Measurements from ENCODE around the gene AGBL1. TPM values are rescaled to one million over a fixed set of nuclear protein-coding genes. Genes with fewer than 3 reads are reported as not detected.
A peak's percentile ranks its signal among the peaks of the same experiment; 100 is the strongest.

Gene AGBL1
- total and polyA plus RNA-seq, 2 experiments from 2014 or later, result 0.03 TPM; not detected in 1

DNA sequence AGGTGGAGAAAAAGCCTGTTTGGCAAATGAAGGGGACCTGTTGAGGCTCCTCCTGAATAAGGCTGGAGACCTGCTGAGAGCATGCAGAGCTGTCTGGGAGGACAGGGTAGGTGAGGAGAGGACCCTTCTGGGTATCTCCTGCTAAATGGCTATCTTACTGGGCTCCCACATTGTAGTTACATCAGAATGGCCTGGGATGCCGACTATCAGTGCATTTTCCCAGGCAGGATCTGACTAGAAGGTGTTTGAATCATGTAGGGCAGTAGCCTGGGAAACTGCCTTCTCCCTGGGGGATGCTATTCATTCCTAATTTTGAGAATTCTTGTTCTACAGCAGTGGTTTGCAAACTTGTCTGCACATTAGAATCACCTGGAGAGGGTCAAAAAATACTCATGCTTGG lies 631 bp downstream of the AGBL1 start:
- Mint-ChIP-seq H3K4me3 (no peak overlapping the region), H3K9me3 (no peaks in the 10 kb centered on the region), H3K27me3 (ENCODE audit: insufficient read depth, low read depth, poor library complexity) (peaks cover 13% of the 10 kb centered on the region)

GRCh38 chr15:86082619-86083380 lies 3.1 kb downstream of the AGBL1 start:
- no peaks in the 10 kb centered on the region; the same call in 1 of the 2 replicates for H3K4me1 ChIP-seq (ENCODE audit: insufficient read depth)
- H3K9me2 ChIP-seq (ENCODE audit: insufficient read depth), result 0 out of 2 replicates have a peak, but pooled peaks cover 13% of the 10 kb centered on the region
- H4K20me1 ChIP-seq (replicated peaks; ENCODE audit: insufficient read depth), result no peaks in the 10 kb centered on the region
- no peaks in the 10 kb centered on the region for H3K36me3 Mint-ChIP-seq (ENCODE audit: low read depth)
- H3K27ac Mint-ChIP-seq, result no peak overlapping the region
- H3K4me2 ChIP-seq, result 0 out of 2 replicates have a peak overlapping the region, but pooled peaks have one; percentile 20
- H3K79me2 ChIP-seq (replicated peaks; ENCODE audit: insufficient read depth), result no peaks in the 10 kb centered on the region
- H2AFZ ChIP-seq, result no peak overlapping the region
- H3K27me3 ChIP-seq (ENCODE audit: insufficient read depth), result no peaks in the 10 kb centered on the region
- no peak overlapping the region for H3K4me3 ChIP-seq
- H3K36me3 ChIP-seq (ENCODE audit: insufficient read depth), result no peaks in the 10 kb centered on the region
- H3K4me1 Mint-ChIP-seq, result peaks cover 17% of the 10 kb centered on the region
- no peak overlapping the region for H3K4me3 Mint-ChIP-seq
- H3K27ac ChIP-seq (ENCODE audit: low read depth), result no peak overlapping the region
- peaks cover 16% of the 10 kb centered on the region for H3K27me3 Mint-ChIP-seq (ENCODE audit: insufficient read depth, low read depth, poor library complexity)
- DNase-seq (ENCODE audit: low spot score) (no peak), ATAC-seq (no peak)
- H3F3A ChIP-seq (replicated peaks; ENCODE audit: low read depth), result no peaks in the 10 kb centered on the region
- H3K9me3 Mint-ChIP-seq, result no peaks in the 10 kb centered on the region
- TF ChIP-seq JUNB (IDR thresholded peaks at IDR 0.05; ENCODE audit: unreplicated experiment) (no peak), NANOG (IDR thresholded peaks at IDR 0.05; ENCODE audit: borderline replicate concordance) (no peak), STAT1 (IDR thresholded peaks at IDR 0.05; ENCODE audit: unreplicated experiment) (no peak), EZH2phosphoT487 (IDR thresholded peaks at IDR 0.05; ENCODE audit: unreplicated experiment) (no peak), POLR2AphosphoS5 (IDR thresholded peaks at IDR 0.05; ENCODE audit: low read depth) (no peak)
- TF ChIP-seq, protein P1, sequence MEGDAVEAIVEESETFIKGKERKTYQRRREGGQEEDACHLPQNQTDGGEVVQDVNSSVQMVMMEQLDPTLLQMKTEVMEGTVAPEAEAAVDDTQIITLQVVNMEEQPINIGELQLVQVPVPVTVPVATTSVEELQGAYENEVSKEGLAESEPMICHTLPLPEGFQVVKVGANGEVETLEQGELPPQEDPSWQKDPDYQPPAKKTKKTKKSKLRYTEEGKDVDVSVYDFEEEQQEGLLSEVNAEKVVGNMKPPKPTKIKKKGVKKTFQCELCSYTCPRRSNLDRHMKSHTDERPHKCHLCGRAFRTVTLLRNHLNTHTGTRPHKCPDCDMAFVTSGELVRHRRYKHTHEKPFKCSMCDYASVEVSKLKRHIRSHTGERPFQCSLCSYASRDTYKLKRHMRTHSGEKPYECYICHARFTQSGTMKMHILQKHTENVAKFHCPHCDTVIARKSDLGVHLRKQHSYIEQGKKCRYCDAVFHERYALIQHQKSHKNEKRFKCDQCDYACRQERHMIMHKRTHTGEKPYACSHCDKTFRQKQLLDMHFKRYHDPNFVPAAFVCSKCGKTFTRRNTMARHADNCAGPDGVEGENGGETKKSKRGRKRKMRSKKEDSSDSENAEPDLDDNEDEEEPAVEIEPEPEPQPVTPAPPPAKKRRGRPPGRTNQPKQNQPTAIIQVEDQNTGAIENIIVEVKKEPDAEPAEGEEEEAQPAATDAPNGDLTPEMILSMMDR (conservative IDR thresholded peaks at IDR 0.05; ENCODE audit: low read depth in 2 of 2), result no peak
- TF ChIP-seq, protein P2, sequence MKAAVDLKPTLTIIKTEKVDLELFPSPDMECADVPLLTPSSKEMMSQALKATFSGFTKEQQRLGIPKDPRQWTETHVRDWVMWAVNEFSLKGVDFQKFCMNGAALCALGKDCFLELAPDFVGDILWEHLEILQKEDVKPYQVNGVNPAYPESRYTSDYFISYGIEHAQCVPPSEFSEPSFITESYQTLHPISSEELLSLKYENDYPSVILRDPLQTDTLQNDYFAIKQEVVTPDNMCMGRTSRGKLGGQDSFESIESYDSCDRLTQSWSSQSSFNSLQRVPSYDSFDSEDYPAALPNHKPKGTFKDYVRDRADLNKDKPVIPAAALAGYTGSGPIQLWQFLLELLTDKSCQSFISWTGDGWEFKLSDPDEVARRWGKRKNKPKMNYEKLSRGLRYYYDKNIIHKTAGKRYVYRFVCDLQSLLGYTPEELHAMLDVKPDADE (IDR thresholded peaks at IDR 0.05), result no peak

More for the DNA sequence above, 631 bp downstream of the AGBL1 start:
- Histone ChIP-seq H2AFZ (peak overlapping the region; percentile 66; the same call in 1 of the 2 replicates), H3K4me1 (ENCODE audit: insufficient read depth) (no peaks in the 10 kb centered on the region; the same call in 1 of the 2 replicates), H3K27me3 (ENCODE audit: insufficient read depth) (no peaks in the 10 kb centered on the region), H3K27ac (ENCODE audit: low read depth) (no peak overlapping the region), H4K20me1 (replicated peaks; ENCODE audit: insufficient read depth) (no peaks in the 10 kb centered on the region), H3F3A (replicated peaks; ENCODE audit: low read depth) (no peaks in the 10 kb centered on the region), H3K4me3 (no peak overlapping the region), H3K9me2 (ENCODE audit: insufficient read depth) (0 out of 2 replicates have a peak, but pooled peaks cover 7% of the 10 kb centered on the region), H3K79me2 (replicated peaks; ENCODE audit: insufficient read depth) (no peaks in the 10 kb centered on the region), H3K36me3 (ENCODE audit: insufficient read depth) (no peaks in the 10 kb centered on the region), H3K4me2 (no peak overlapping the region)
- DNase-seq (ENCODE audit: low spot score), result no peak
- no peaks in the 10 kb centered on the region for H3K36me3 Mint-ChIP-seq (ENCODE audit: low read depth)
- ATAC-seq, result no peak; the same call in 2 of the 3 replicates
- peaks cover 27% of the 10 kb centered on the region for H3K4me1 Mint-ChIP-seq
- no peak overlapping the region for H3K27ac Mint-ChIP-seq
- TF ChIP-seq REST (IDR thresholded peaks at IDR 0.05; ENCODE audit: unreplicated experiment), result no peak
- TF ChIP-seq NANOG (IDR thresholded peaks at IDR 0.05; ENCODE audit: borderline replicate concordance), result no peak
- no peak for TF ChIP-seq POLR2AphosphoS5 (IDR thresholded peaks at IDR 0.05; ENCODE audit: low read depth)
- no peak for TF ChIP-seq EZH2 (IDR thresholded peaks at IDR 0.05; ENCODE audit: low read depth, unreplicated experiment)
- no peak for TF ChIP-seq STAT1 (IDR thresholded peaks at IDR 0.05; ENCODE audit: unreplicated experiment)
- no peak for TF ChIP-seq JUNB (IDR thresholded peaks at IDR 0.05; ENCODE audit: unreplicated experiment)
- no peak for TF ChIP-seq ZNF114 (CRISPR knock-in tag; IDR thresholded peaks at IDR 0.05)
- no peak for TF ChIP-seq ZNF331 (CRISPR knock-in tag; IDR thresholded peaks at IDR 0.05; ENCODE audit: low read depth)

All from GM23338 (cell line).